Osteoblast (primary cell): Measurements from ENCODE around the gene HOXB3. TPM values are rescaled to one million over a fixed set of nuclear protein-coding genes. Genes with fewer than 3 reads are reported as not detected.

Source experiments
- small RNA-seq: library from RNA; depleted of rRNA; stranded (forward); fragments of <200 nt; gene quantifications from one replicate; pipeline ENCODE3, GENCODE V24; 2012
- total RNA-seq: library from RNA; depleted of rRNA; stranded (reverse); fragments of >200 nt; gene quantifications from 2 replicates; pipeline ENCODE4 v1.2.3, GENCODE V29; 2012

The HOXB3 gene
- total RNA-seq, 1 donor, result 1.8 TPM

Small RNAs within 50 kb of the gene (small RNA-seq; reads per million reads assigned to genes)
- 8.1 reads per million, percentile 91 among the genes with 10 or more reads in this experiment for gene MIR196A1

Other genes starting within 250 kb of the HOXB3 start
- gene SKAP1, start 160.0 kb downstream of the HOXB3 start, total RNA-seq, result not detected in 2 replicates
- gene HOXB1, start 59.2 kb downstream of the HOXB3 start, total RNA-seq, result not detected in 2 replicates
- gene HOXB2, start 45.1 kb downstream of the HOXB3 start, total RNA-seq, result 2.1 and 3.3 TPM in 2 replicates
- 0.29 and 0.36 TPM in 2 replicates for gene HOXB4, start 11.9 kb downstream of the HOXB3 start, total RNA-seq
- gene HOXB5, start 3.5 kb upstream of the HOXB3 start, total RNA-seq, result not detected in 2 replicates
- gene HOXB6, start 14.7 kb upstream of the HOXB3 start, total RNA-seq, result 0.59 and 0.72 TPM in 2 replicates
- gene HOXB7, start 20.8 kb upstream of the HOXB3 start, total RNA-seq, result 0.36 TPM in 1 of 2 replicates, not detected in the other
- gene HOXB8, start 25.1 kb upstream of the HOXB3 start, total RNA-seq, result not detected in 2 replicates
- not detected in 2 replicates for gene HOXB9, start 36.1 kb upstream of the HOXB3 start, total RNA-seq
- gene PRAC1, start 132.3 kb upstream of the HOXB3 start, total RNA-seq, result 0.88 TPM in 1 of 2 replicates, not detected in the other
- gene PRAC2, start 132.9 kb upstream of the HOXB3 start, total RNA-seq, result not detected in 2 replicates
- gene HOXB13, start 138.5 kb upstream of the HOXB3 start, total RNA-seq, result not detected in 2 replicates
- not detected in 2 replicates for gene TTLL6, start 227.0 kb upstream of the HOXB3 start, total RNA-seq
- 103 and 105 TPM in 2 replicates for gene CALCOCO2, start 240.8 kb upstream of the HOXB3 start, total RNA-seq